Measurements from ENCODE around the gene ABCC3. TPM values are rescaled to one million over a fixed set of nuclear protein-coding genes. Genes with fewer than 3 reads are reported as not detected.

ABCC3 gene
- total RNA-seq, 1 donor from 2014 or later: 0.67 TPM

- no peaks in the 10 kb centered on the region for H3K27me3 Mint-ChIP-seq (ENCODE audit: unreplicated experiment)
- H3K4me1 Mint-ChIP-seq (ENCODE audit: unreplicated experiment): peaks cover 7% of the 10 kb centered on the region
- H3K27ac Mint-ChIP-seq (ENCODE audit: unreplicated experiment): no peak overlapping the region
- H3K36me3 Mint-ChIP-seq (ENCODE audit: low read depth, unreplicated experiment): no peaks in the 10 kb centered on the region
- no peak for DNase-seq (ENCODE audit: low spot score)
- no peak overlapping the region for H3K4me3 Mint-ChIP-seq (ENCODE audit: unreplicated experiment)
- TF ChIP-seq CTCF (IDR thresholded peaks at IDR 0.05; ENCODE audit: unreplicated experiment): no peak
- H3K9me3 Mint-ChIP-seq (ENCODE audit: unreplicated experiment): no peaks in the 10 kb centered on the region
These were observed 93.4 kb downstream of the ABCC3 start for GRCh38 chr17:50728112-50728429.

- no peak for DNase-seq (ENCODE audit: low spot score)
- no peaks in the 10 kb centered on the region for H3K36me3 Mint-ChIP-seq (ENCODE audit: low read depth, unreplicated experiment)
- no peaks in the 10 kb centered on the region for H3K27me3 Mint-ChIP-seq (ENCODE audit: unreplicated experiment)
- H3K27ac Mint-ChIP-seq (ENCODE audit: unreplicated experiment): no peak overlapping the region
- no peak for TF ChIP-seq CTCF (IDR thresholded peaks at IDR 0.05; ENCODE audit: unreplicated experiment)
- H3K9me3 Mint-ChIP-seq (ENCODE audit: unreplicated experiment): no peaks in the 10 kb centered on the region
- H3K4me1 Mint-ChIP-seq (ENCODE audit: unreplicated experiment): peaks cover 7% of the 10 kb centered on the region
- H3K4me3 Mint-ChIP-seq (ENCODE audit: unreplicated experiment): no peak overlapping the region
These were observed 94.4 kb downstream of the ABCC3 start for GRCh38 chr17:50728881-50729765.

- no peak for DNase-seq (ENCODE audit: low spot score)
- Mint-ChIP-seq H3K9me3 (ENCODE audit: unreplicated experiment) (no peaks in the 10 kb centered on the region), H3K36me3 (ENCODE audit: low read depth, unreplicated experiment) (no peaks in the 10 kb centered on the region), H3K4me1 (ENCODE audit: unreplicated experiment) (peaks cover 10% of the 10 kb centered on the region), H3K27me3 (ENCODE audit: unreplicated experiment) (no peaks in the 10 kb centered on the region), H3K4me3 (ENCODE audit: unreplicated experiment) (no peak overlapping the region), H3K27ac (ENCODE audit: unreplicated experiment) (no peak overlapping the region)
- no peak for TF ChIP-seq CTCF (IDR thresholded peaks at IDR 0.05; ENCODE audit: unreplicated experiment)
These were observed 97.1 kb downstream of the ABCC3 start for GRCh38 chr17:50731575-50732460.

DNA sequence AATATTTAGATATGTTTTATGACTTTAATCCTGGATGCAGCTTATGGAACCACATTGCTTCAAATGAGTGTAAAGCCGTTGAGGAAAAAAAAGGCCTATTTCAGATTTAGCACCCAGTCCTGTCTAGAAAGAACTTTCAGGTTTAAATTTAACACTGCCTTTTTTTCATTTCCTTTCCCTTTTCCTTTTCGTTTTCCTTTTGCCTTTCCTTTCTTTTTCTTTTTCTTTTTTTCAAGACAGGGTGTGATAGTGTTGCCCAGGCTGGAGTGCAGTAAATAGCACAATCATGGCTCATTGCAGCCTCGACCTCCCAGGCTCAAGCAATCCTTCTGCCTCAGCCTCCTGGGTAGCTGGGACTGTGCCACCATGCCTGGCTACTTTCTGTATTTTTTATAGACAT, 100.6 kb downstream of the ABCC3 start:
- H3K36me3 Mint-ChIP-seq (ENCODE audit: low read depth, unreplicated experiment): peaks cover 9% of the 10 kb centered on the region
- no peaks in the 10 kb centered on the region for H3K9me3 Mint-ChIP-seq (ENCODE audit: unreplicated experiment)
- no peak for TF ChIP-seq CTCF (IDR thresholded peaks at IDR 0.05; ENCODE audit: unreplicated experiment)
- H3K4me3 Mint-ChIP-seq (ENCODE audit: unreplicated experiment): no peak overlapping the region
- DNase-seq (ENCODE audit: low spot score): no peak
- H3K27me3 Mint-ChIP-seq (ENCODE audit: unreplicated experiment): no peaks in the 10 kb centered on the region
- H3K4me1 Mint-ChIP-seq (ENCODE audit: unreplicated experiment): peaks cover 2% of the 10 kb centered on the region
- H3K27ac Mint-ChIP-seq (ENCODE audit: unreplicated experiment): peak overlapping the region; percentile 61
